HEK293 (cell line): ENCODE results near the gene UXS1.

Experiments used
- CTCF ChIA-PET: fragments of 350-600 bp; formaldehyde crosslinking; extraction: SDS; loops from one replicate; lab custom pipeline; 2021; ENCODE audit warnings: antibody characterized with exemption; lab: Yijun Ruan, JAX
- POLR2A ChIA-PET: fragments of 300-600 bp; formaldehyde crosslinking; extraction: SDS; loops from one replicate; lab custom pipeline; 2020; ENCODE audit warnings: antibody characterized with exemption, inconsistent platforms; lab: Yijun Ruan, JAX
- H3K27ac ChIP-seq: fragments of 200-500 bp; sonication (Bioruptor generic); 2 replicates; pipeline ENCODE4 v1.5.1; 2014; ENCODE audit warnings: low read depth, low read length, control low read depth, inconsistent platforms; ENCODE audit errors: extremely low read depth
- H3K36me3 ChIP-seq, 2 experiments: fragments of 200-500 bp in 1 of 2; sonication (Bioruptor generic) in 1 of 2; 1 replicate in 1 of 2; 2 replicates in 1 of 2; pipeline ENCODE4 v1.5.1; 2014 to 2017; ENCODE audit warnings: inconsistent platforms in 2 of 2, low read length in 2 of 2; ENCODE audit not compliant: control insufficient read depth in 2 of 2, insufficient read depth in 1 of 2
- H3K4me1 ChIP-seq: fragments of 200-500 bp; sonication (Bioruptor generic); 2 replicates; pipeline ENCODE4 v1.5.1; 2014; ENCODE audit warnings: mild to moderate bottlenecking, low read length, inconsistent platforms; ENCODE audit not compliant: control insufficient read depth, insufficient read depth
- H3K4me3 ChIP-seq: 2 replicates; pipeline ENCODE4 v1.5.1; 2011; ENCODE audit warnings: low read depth, mild to moderate bottlenecking, control low read depth, low read length, moderate library complexity
- H3K9me3 ChIP-seq: fragments of 200-500 bp; sonication (Bioruptor generic); 2 replicates; pipeline ENCODE4 v1.5.1; 2014; ENCODE audit warnings: low read depth, low read length, inconsistent platforms; ENCODE audit not compliant: control insufficient read depth, insufficient read depth
- CTCF ChIP-seq: fragments of 450-650 bp; formaldehyde crosslinking; IDR thresholded peaks from 2 replicates; pipeline ENCODE4 v1.5.1; 2016; ENCODE audit warnings: missing biosample characterization, missing genetic modification characterization
- ELK4 ChIP-seq: IDR thresholded peaks from 2 replicates; pipeline ENCODE4 v1.6.1; 2011; ENCODE audit warnings: mild to moderate bottlenecking, low read depth, low read length, borderline replicate concordance
- SCRT1 ChIP-seq: fragments of 450-650 bp; formaldehyde crosslinking; IDR thresholded peaks from 2 replicates; pipeline ENCODE4 v1.5.1; 2016; ENCODE audit warnings: missing biosample characterization, missing genetic modification characterization, borderline replicate concordance
- SCRT2 ChIP-seq: fragments of 450-650 bp; formaldehyde crosslinking; IDR thresholded peaks from 2 replicates; pipeline ENCODE4 v1.5.1; 2016; ENCODE audit warnings: missing biosample characterization, missing genetic modification characterization
- SP3 ChIP-seq: fragments of 450-650 bp; formaldehyde crosslinking; IDR thresholded peaks from 2 replicates; pipeline ENCODE4 v1.5.1; 2016; ENCODE audit warnings: missing biosample characterization, missing genetic modification characterization
- ZBTB6 ChIP-seq: fragments of 450-650 bp; formaldehyde crosslinking; IDR thresholded peaks from 2 replicates; pipeline ENCODE4 v1.5.1; 2017; ENCODE audit warnings: missing biosample characterization, missing genetic modification characterization
- ZFHX2 ChIP-seq: fragments of 450-650 bp; formaldehyde crosslinking; conservative IDR thresholded peaks from 2 replicates; pipeline ENCODE4 v1.5.1; 2016; ENCODE audit warnings: missing biosample characterization, missing genetic modification characterization
- ZNF184 ChIP-seq: fragments of 450-650 bp; IDR thresholded peaks from 2 replicates; pipeline ENCODE4 v1.5.1; 2018; ENCODE audit warnings: missing biosample characterization, mild to moderate bottlenecking, missing genetic modification characterization
- ZNF23 ChIP-seq: fragments of 450-650 bp; formaldehyde crosslinking; IDR thresholded peaks from 2 replicates; pipeline ENCODE4 v1.5.1; 2016; ENCODE audit warnings: missing biosample characterization, missing genetic modification characterization, borderline replicate concordance
- ZNF335 ChIP-seq: fragments of 450-650 bp; formaldehyde crosslinking; conservative IDR thresholded peaks from 2 replicates; pipeline ENCODE4 v1.5.1; 2016; ENCODE audit warnings: missing biosample characterization, missing genetic modification characterization
- ZNF623 ChIP-seq: fragments of 450-650 bp; formaldehyde crosslinking; IDR thresholded peaks from 2 replicates; pipeline ENCODE4 v1.5.1; 2016; ENCODE audit warnings: missing biosample characterization, missing genetic modification characterization
- ZNF629 ChIP-seq: fragments of 450-650 bp; formaldehyde crosslinking; IDR thresholded peaks from 2 replicates; pipeline ENCODE4 v1.5.1; 2017; ENCODE audit warnings: missing biosample characterization, missing genetic modification characterization
- ZNF843 ChIP-seq: fragments of 450-650 bp; formaldehyde crosslinking; IDR thresholded peaks from 2 replicates; pipeline ENCODE4 v1.5.1; 2016; ENCODE audit warnings: missing biosample characterization, missing genetic modification characterization
- TF ChIP-seq, protein P1 (sequence below): fragments of 450-650 bp; formaldehyde crosslinking; optimal IDR thresholded peaks from 2 replicates; pipeline ENCODE3; 2016; ENCODE audit warnings: missing biosample characterization, mild to moderate bottlenecking, missing genetic modification characterization

UXS1 gene

DNA sequence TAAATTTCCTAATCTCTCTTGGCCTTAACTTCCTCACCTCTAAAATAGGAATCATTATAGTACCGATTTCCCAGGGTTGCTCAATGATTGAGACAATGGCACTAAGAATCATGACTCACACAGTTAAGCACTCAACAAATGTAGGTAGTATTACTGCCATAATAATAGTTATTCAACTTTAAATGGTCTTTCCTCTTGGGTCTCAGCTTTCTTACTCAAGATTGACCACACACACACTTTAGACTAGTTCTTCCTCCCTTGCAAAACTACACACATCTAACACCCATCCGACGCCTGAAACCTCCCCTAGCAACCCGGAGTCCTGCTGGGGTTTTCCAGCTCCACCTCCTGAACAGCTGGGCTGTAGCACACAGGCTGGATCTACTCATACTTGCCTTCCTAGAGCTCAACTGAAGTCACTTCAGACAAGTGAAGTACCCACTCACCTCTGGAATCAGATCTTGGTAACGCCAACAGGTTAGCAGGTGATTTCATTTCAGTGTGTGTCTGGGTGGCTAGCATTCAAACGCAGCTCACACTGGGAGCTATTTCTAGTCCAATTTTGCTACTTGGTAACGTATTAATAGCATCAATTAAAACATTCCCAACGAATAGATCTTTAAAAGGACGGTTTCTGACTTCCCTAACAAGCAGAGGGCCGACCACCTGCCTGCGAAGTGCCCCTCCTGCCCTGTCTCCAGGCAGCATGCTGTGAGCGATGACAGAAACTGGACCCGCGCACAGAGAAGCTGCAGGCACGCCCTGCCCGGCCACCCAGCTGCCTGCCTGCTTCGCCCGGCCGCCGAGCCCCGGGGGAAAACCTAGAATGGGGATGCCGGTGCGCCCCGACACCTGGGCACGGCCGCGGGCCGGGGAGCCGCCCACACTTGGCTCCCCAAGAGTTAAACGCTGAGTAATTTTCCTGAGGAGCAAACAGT is 1.1 kb downstream of the UXS1 start (continued):
- peak; percentile 54; the same call in 1 of the 2 replicates for TF ChIP-seq SCRT1 (tag by site-specific recombination)
- no peak for TF ChIP-seq ZBTB6 (tag by site-specific recombination)
- no peak for TF ChIP-seq ZNF184 (tag by site-specific recombination)
- no peak for TF ChIP-seq ELK4
- peak; percentile 90 for TF ChIP-seq ZNF335 (tag by site-specific recombination)
- TF ChIP-seq, protein P1, sequence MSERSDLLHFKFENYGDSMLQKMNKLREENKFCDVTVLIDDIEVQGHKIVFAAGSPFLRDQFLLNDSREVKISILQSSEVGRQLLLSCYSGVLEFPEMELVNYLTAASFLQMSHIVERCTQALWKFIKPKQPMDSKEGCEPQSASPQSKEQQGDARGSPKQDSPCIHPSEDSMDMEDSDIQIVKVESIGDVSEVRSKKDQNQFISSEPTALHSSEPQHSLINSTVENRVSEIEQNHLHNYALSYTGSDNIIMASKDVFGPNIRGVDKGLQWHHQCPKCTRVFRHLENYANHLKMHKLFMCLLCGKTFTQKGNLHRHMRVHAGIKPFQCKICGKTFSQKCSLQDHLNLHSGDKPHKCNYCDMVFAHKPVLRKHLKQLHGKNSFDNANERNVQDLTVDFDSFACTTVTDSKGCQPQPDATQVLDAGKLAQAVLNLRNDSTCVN (tag by site-specific recombination), result peak; percentile 44
- TF ChIP-seq ZNF629, result no peak
- TF ChIP-seq SP3, result peak; percentile 39; the same call in 1 of the 2 replicates
- TF ChIP-seq SCRT2 (tag by site-specific recombination), result peak; percentile 94
- no peak for TF ChIP-seq ZNF23 (tag by site-specific recombination)
- TF ChIP-seq CTCF (tag by site-specific recombination), result no peak

DNA sequence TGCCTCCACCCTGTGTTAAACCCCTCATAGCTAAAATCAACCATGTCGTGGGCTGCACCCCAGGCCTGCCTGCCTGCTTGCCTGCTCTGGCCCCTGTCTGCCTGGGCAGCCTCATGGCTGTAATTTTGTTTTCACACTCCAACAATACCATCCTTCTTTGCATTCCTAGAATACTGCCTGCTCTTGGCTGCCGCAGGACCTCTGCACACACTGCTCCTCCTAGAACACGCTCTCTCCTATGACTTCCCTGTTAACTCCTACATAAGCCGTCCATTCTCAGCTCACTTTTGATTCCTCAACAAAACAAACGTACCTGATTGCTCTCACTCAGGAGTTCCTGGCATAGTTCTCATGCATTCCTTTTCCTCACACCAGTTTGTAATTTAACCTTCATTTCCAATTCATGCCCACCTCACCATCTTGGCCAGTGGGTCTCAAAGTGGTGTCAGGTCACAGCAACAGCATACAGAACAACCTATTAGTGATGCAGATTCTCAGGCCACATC is 2.5 kb downstream of the UXS1 start:
- Histone ChIP-seq H3K4me3 (no peak overlapping the region), H3K27ac (no peak overlapping the region)
- CTCF ChIA-PET, result no interaction called here
- POLR2A ChIA-PET, result no interaction called here
- peak; percentile 62 for TF ChIP-seq ZNF623
- no peak for TF ChIP-seq ZFHX2 (tag by site-specific recombination)
- TF ChIP-seq ZNF843 (tag by site-specific recombination), result no peak
- TF ChIP-seq, protein P1 (tag by site-specific recombination), result no peak
- TF ChIP-seq, all 188 proteins: peak for 1
- Histone ChIP-seq H3K36me3 (peaks cover 0 to 7% of the 10 kb centered on the region in 2 experiments; a peak in 1 of 3 replicates), H3K4me1 (peaks cover 5% of the 10 kb centered on the region; the same call in 1 of the 2 replicates), H3K9me3 (no peaks in the 10 kb centered on the region)
